DOHH2 (cell line): ENCODE data around the gene MAP1LC3B2.

Experiments
- H3F3A ChIP-seq: fragments of 200-600 bp; sonication (generic), shearing (Covaris generic); 2 replicates; pipeline ENCODE4 v1.6.0; 2016; ENCODE audit warnings: antibody characterized with exemption, mild to moderate bottlenecking; ENCODE audit not compliant: control insufficient read depth, insufficient read depth
- H3K27ac ChIP-seq: fragments of 200-600 bp; sonication (generic); 2 replicates; pipeline ENCODE4 v1.5.1; 2014; ENCODE audit warnings: low read depth, mild to moderate bottlenecking, low read length, moderate library complexity
- H3K27me3 ChIP-seq: fragments of 200-600 bp; sonication (generic); 2 replicates; pipeline ENCODE4 v1.6.1; 2014; ENCODE audit warnings: mild to moderate bottlenecking, low read length, mixed read lengths; ENCODE audit not compliant: control insufficient read depth
- H3K36me3 ChIP-seq: fragments of 200-600 bp; sonication (generic); 2 replicates; pipeline ENCODE4 v1.6.1; 2014; ENCODE audit warnings: mild to moderate bottlenecking, low read length, moderate library complexity, mixed read lengths; ENCODE audit not compliant: control insufficient read depth
- H3K4me1 ChIP-seq: fragments of 200-600 bp; sonication (generic); 2 replicates; pipeline ENCODE4 v1.6.1; 2014; ENCODE audit warnings: mild to moderate bottlenecking, low read length, mixed read lengths; ENCODE audit not compliant: control insufficient read depth
- H3K4me2 ChIP-seq: fragments of 200-600 bp; sonication (generic); 2 replicates; pipeline ENCODE4 v1.6.0; 2014; ENCODE audit warnings: mild to moderate bottlenecking, low read length, moderate library complexity
- H3K4me3 ChIP-seq: fragments of 200-600 bp; sonication (generic); 2 replicates; pipeline ENCODE4 v1.5.1; 2014; ENCODE audit warnings: mild to moderate bottlenecking, low read length, mixed read lengths
- H3K79me2 ChIP-seq: fragments of 200-600 bp; sonication (generic); 2 replicates; pipeline ENCODE4 v1.6.1; 2014; ENCODE audit warnings: mild to moderate bottlenecking, low read length, mixed read lengths; ENCODE audit not compliant: control insufficient read depth
- H3K9me2 ChIP-seq: fragments of 200-600 bp; sonication (generic); replicated peaks from 2 replicates; pipeline ENCODE4 v1.6.1; 2014; ENCODE audit warnings: mild to moderate bottlenecking, low read length, mixed read lengths; ENCODE audit not compliant: control insufficient read depth
- H3K9me3 ChIP-seq: fragments of 200-600 bp; sonication (generic); 2 replicates; pipeline ENCODE4 v1.6.1; 2014; ENCODE audit warnings: antibody characterized with exemption, low read length, mixed read lengths; ENCODE audit not compliant: control insufficient read depth, insufficient read depth
- H4K20me1 ChIP-seq: fragments of 200-600 bp; sonication (generic); 2 replicates; pipeline ENCODE4 v1.6.0; 2014; ENCODE audit warnings: low read depth, mild to moderate bottlenecking, antibody characterized with exemption, low read length, moderate library complexity; ENCODE audit not compliant: control insufficient read depth, insufficient read depth
- EZH2phosphoT487 ChIP-seq: fragments of 200-600 bp; sonication (generic); IDR thresholded peaks from 2 replicates; pipeline ENCODE4 v1.6.1; 2017; ENCODE audit warnings: borderline replicate concordance, mild to moderate bottlenecking, antibody characterized with exemption, low read length, moderate library complexity, mixed read lengths
- TF ChIP-seq, protein P1 (sequence below): fragments of 200-600 bp; sonication (generic); IDR thresholded peaks from one replicate; pipeline ENCODE4 v1.5.1; 2014; ENCODE audit warnings: antibody characterized with exemption, mild to moderate bottlenecking, low read depth, low read length; ENCODE audit not compliant: poor library complexity, severe bottlenecking

MAP1LC3B2 gene

GRCh38 chr12:116595672-116596071 is 36.5 kb downstream of the MAP1LC3B2 start:
- H3F3A ChIP-seq, result no peaks in the 10 kb centered on the region
- H3K4me1 ChIP-seq, result no peaks in the 10 kb centered on the region
- H3K27ac ChIP-seq, result no peak overlapping the region
- no peaks in the 10 kb centered on the region for H4K20me1 ChIP-seq
- peaks cover 3% of the 10 kb centered on the region; the same call in 1 of the 2 replicates for H3K27me3 ChIP-seq
- TF ChIP-seq EZH2phosphoT487, result no peak
- TF ChIP-seq, protein P1, sequence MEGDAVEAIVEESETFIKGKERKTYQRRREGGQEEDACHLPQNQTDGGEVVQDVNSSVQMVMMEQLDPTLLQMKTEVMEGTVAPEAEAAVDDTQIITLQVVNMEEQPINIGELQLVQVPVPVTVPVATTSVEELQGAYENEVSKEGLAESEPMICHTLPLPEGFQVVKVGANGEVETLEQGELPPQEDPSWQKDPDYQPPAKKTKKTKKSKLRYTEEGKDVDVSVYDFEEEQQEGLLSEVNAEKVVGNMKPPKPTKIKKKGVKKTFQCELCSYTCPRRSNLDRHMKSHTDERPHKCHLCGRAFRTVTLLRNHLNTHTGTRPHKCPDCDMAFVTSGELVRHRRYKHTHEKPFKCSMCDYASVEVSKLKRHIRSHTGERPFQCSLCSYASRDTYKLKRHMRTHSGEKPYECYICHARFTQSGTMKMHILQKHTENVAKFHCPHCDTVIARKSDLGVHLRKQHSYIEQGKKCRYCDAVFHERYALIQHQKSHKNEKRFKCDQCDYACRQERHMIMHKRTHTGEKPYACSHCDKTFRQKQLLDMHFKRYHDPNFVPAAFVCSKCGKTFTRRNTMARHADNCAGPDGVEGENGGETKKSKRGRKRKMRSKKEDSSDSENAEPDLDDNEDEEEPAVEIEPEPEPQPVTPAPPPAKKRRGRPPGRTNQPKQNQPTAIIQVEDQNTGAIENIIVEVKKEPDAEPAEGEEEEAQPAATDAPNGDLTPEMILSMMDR, result no peak
- H3K4me2 ChIP-seq, result no peak overlapping the region
- H3K36me3 ChIP-seq, result no peaks in the 10 kb centered on the region
- H3K79me2 ChIP-seq, result no peaks in the 10 kb centered on the region
- H3K9me2 ChIP-seq, result no peaks in the 10 kb centered on the region
- no peaks in the 10 kb centered on the region for H3K9me3 ChIP-seq
- no peak overlapping the region for H3K4me3 ChIP-seq

DNA sequence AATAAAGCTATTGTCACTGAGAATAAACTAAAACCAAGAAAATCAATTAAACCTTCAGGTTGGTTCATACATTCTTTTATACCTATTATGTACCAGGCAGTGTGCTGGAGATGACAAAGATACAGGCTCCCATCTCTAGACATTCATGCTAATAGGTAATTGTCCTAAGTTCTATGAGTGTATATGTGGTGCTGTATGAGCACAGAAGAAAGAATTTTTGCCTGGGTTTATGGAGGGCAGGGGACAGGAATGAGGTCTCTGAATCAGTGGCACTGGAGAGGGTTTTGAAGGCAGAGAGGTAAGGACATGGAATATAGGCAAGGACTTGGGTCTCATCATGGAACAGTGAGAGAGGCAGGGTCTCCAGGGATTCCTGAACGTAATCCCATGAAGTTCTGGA is 38.7 kb downstream of the MAP1LC3B2 start:
- H3K36me3 ChIP-seq, result no peaks in the 10 kb centered on the region
- H3K4me3 ChIP-seq, result no peak overlapping the region
- no peaks in the 10 kb centered on the region for H3K9me2 ChIP-seq
- no peaks in the 10 kb centered on the region for H3F3A ChIP-seq
- H3K27me3 ChIP-seq, result peaks cover 3% of the 10 kb centered on the region; the same call in 1 of the 2 replicates
- no peak overlapping the region for H3K27ac ChIP-seq
- no peak overlapping the region for H3K4me2 ChIP-seq
- no peaks in the 10 kb centered on the region for H4K20me1 ChIP-seq
- no peaks in the 10 kb centered on the region for H3K9me3 ChIP-seq
- TF ChIP-seq EZH2phosphoT487, result no peak
- TF ChIP-seq, protein P1, result no peak
- H3K79me2 ChIP-seq, result no peaks in the 10 kb centered on the region
- no peaks in the 10 kb centered on the region for H3K4me1 ChIP-seq

- TF ChIP-seq, protein P1, result no peak
- TF ChIP-seq EZH2phosphoT487, result no peak
- no peaks in the 10 kb centered on the region for H3K4me1 ChIP-seq
- no peaks in the 10 kb centered on the region for H3K9me3 ChIP-seq
- no peaks in the 10 kb centered on the region for H3K79me2 ChIP-seq
- H3K4me3 ChIP-seq, result no peak overlapping the region
- H3K36me3 ChIP-seq, result no peaks in the 10 kb centered on the region
- H3K27ac ChIP-seq, result no peak overlapping the region
- H3K9me2 ChIP-seq, result no peaks in the 10 kb centered on the region
- H4K20me1 ChIP-seq, result no peaks in the 10 kb centered on the region
- peaks cover 3% of the 10 kb centered on the region; the same call in 1 of the 2 replicates for H3K27me3 ChIP-seq
- no peaks in the 10 kb centered on the region for H3F3A ChIP-seq
- H3K4me2 ChIP-seq, result no peak overlapping the region
Measured at GRCh38 chr12:116598311-116599284, 39.4 kb downstream of the MAP1LC3B2 start.
